GM12801 (cell line): ENCODE data around the gene ZFR2.

Experiments
- CTCF ChIP-seq: IDR thresholded peaks from one replicate; pipeline ENCODE4 v1.5.1; 2011; ENCODE audit warnings: control low read depth; ENCODE audit not compliant: insufficient read length; ENCODE audit errors: extremely low read depth

Gene ZFR2

GRCh38 chr19:3762501-3763459, 106.1 kb downstream of the ZFR2 start, which contains the start of gene MRPL54:
TSS of gene MRPL54 (plus strand) at chr19:3762682. CDS start at chr19:3762701, 19 bp downstream.
- TF ChIP-seq CTCF: no peak

GRCh38 chr19:3762130-3762473, 106.7 kb downstream of the ZFR2 start:
- no peak for TF ChIP-seq CTCF

GRCh38 chr19:3761382-3762129, 107.3 kb downstream of the ZFR2 start, which contains the start of gene APBA3:
TSS of gene APBA3 (minus strand) at chr19:3761692. CDS start at chr19:3760264, 1,428 bp downstream.
- no peak for TF ChIP-seq CTCF

GRCh38 chr19:3760871-3761361, 107.9 kb downstream of the ZFR2 start:
- TF ChIP-seq CTCF: no peak

- no peak for TF ChIP-seq CTCF
These were observed 109.2 kb downstream of the ZFR2 start for GRCh38 chr19:3759482-3760254.
